K562 (cell line): ENCODE measurements around the gene PTPRM. TPM values are rescaled to one million over a fixed set of nuclear protein-coding genes. Genes with fewer than 3 reads are reported as not detected.

Experiments
- ATAC-seq: fragments of 200-7000 bp; cut with Tn5 transposase; 3 replicates; pipeline ENCODE4 v1.9.1; 2020; ENCODE audit warnings: moderate library complexity
- BruUV-seq: library from RNA; stranded (reverse); fragments of 400-500 nt; replicated peaks from 2 replicates; lab custom pipeline; 2021; lab: Mats Ljungman, UMichigan
- CTCF ChIA-PET: fragments of 300-600 bp; formaldehyde crosslinking; extraction: SDS; loops from one replicate; lab custom pipeline; 2021; ENCODE audit warnings: low intra/inter-chr PET ratio; lab: Yijun Ruan, JAX
- POLR2A ChIA-PET: fragments of 300-600, 350-650 bp; sonication (Branson Sonifier 250); formaldehyde crosslinking; extraction: SDS; loops from one replicate; lab custom pipeline; 2021; ENCODE audit warnings: antibody characterized with exemption, inconsistent platforms; lab: Yijun Ruan, JAX
- DNase-seq, 4 experiments: peaks; one replicate each; pipeline versions ENCODE4 v3.0.0 to v3.0.0-alpha.2; 2011 to 2018; ENCODE audit warnings: low spot score in 3 of 4, mixed read lengths in 3 of 4; ENCODE audit errors: extremely low read depth in 1 of 4
- FAIRE-seq: peaks from 2 replicates; lab custom pipeline; 2011; peaks lifted over from hg19 to GRCh38; lab: Jason Lieb, UNC
- H2AFZ ChIP-seq: 2 replicates; pipeline ENCODE4 v1.6.0; 2011; ENCODE audit warnings: low read depth, low read length, control low read depth, inconsistent platforms
- H3K27ac ChIP-seq: fragments of 200-600 bp; 3 replicates; pipeline ENCODE4 v1.8.0; 2011; ENCODE audit warnings: low read depth, mild to moderate bottlenecking, control low read depth, inconsistent platforms, low read length, moderate library complexity, mixed read lengths; ENCODE audit errors: extremely low read depth
- H3K27me3 ChIP-seq, 2 experiments: fragments of 300-600 bp in 1 of 2; 2 replicates in 1 of 2; 3 replicates in 1 of 2; pipeline versions ENCODE4 v1.6.0 to v1.8.0; 2011; ENCODE audit warnings: inconsistent platforms in 2 of 2, low read length in 2 of 2, mild to moderate bottlenecking in 1 of 2, mixed read lengths in 1 of 2, moderate library complexity in 1 of 2; ENCODE audit not compliant: control insufficient read depth in 2 of 2, insufficient read depth in 2 of 2
- H3K36me3 ChIP-seq: fragments of 300-600 bp; 3 replicates; pipeline ENCODE4 v1.8.0; 2011; ENCODE audit warnings: mild to moderate bottlenecking, low read length, inconsistent platforms; ENCODE audit not compliant: control insufficient read depth, insufficient read depth
- H3K4me1 ChIP-seq, 2 experiments: fragments of 200-600 bp in 1 of 2; replicated peaks in 1 of 2; 2 replicates in 1 of 2; 3 replicates in 1 of 2; pipeline versions ENCODE4 v1.5.1 to v1.8.0; 2011; ENCODE audit warnings: inconsistent platforms in 2 of 2, low read length in 2 of 2, mild to moderate bottlenecking in 1 of 2, mixed read lengths in 1 of 2, moderate library complexity in 1 of 2; ENCODE audit not compliant: control insufficient read depth in 2 of 2, insufficient read depth in 2 of 2
- H3K4me2 ChIP-seq: 2 replicates; pipeline ENCODE4 v1.6.1; 2011; ENCODE audit warnings: low read length, control low read depth, inconsistent platforms, mixed read lengths; ENCODE audit not compliant: insufficient read depth
- H3K4me3 ChIP-seq: fragments of 200-600 bp; sonication (generic), shearing (Covaris generic); 2 replicates; pipeline ENCODE4 v1.5.1; 2016; ENCODE audit warnings: control low read depth, inconsistent platforms
- H3K79me2 ChIP-seq: fragments of 200-600 bp; 3 replicates; pipeline ENCODE4 v1.8.0; 2011; ENCODE audit warnings: low read length, inconsistent platforms; ENCODE audit not compliant: control insufficient read depth, insufficient read depth
- H3K9ac ChIP-seq, 2 experiments: 2 replicates each; pipeline versions ENCODE4 v1.6.0 to v1.6.1; 2011; ENCODE audit warnings: low read depth in 2 of 2, low read length in 2 of 2, control low read depth in 1 of 2, inconsistent platforms in 1 of 2, mild to moderate bottlenecking in 1 of 2, mixed read lengths in 1 of 2; ENCODE audit not compliant: insufficient read depth in 1 of 2
- H3K9me1 ChIP-seq: one replicate; pipeline ENCODE4 v1.6.0; 2011; ENCODE audit warnings: inconsistent platforms, mild to moderate bottlenecking, low read length, moderate library complexity; ENCODE audit not compliant: control insufficient read depth, insufficient read depth
- H3K9me3 ChIP-seq: replicated peaks from 2 replicates; pipeline ENCODE4 v1.5.1; 2011; ENCODE audit warnings: low read depth, low read length, inconsistent platforms; ENCODE audit not compliant: control insufficient read depth, insufficient read depth
- H4K20me1 ChIP-seq: replicated peaks from 2 replicates; pipeline ENCODE4 v1.6.1; 2011; ENCODE audit warnings: low read length, inconsistent platforms, mixed read lengths; ENCODE audit not compliant: control insufficient read depth, insufficient read depth
- AFF1 ChIP-seq, 2 experiments: fragments of 450-650 bp; IDR thresholded peaks; 2 replicates each; pipeline ENCODE4 v1.6.1; 2018; ENCODE audit warnings: mild to moderate bottlenecking in 2 of 2, low read depth in 1 of 2; ENCODE audit not compliant: partially characterized antibody in 2 of 2
- ARID3A ChIP-seq: IDR thresholded peaks from 2 replicates; pipeline ENCODE4 v1.6.1; 2012; ENCODE audit warnings: low read depth, low read length, improper control_type of control experiment, borderline replicate concordance
- CEBPB ChIP-seq: fragments of 450-650 bp; IDR thresholded peaks from 2 replicates; pipeline ENCODE4 v1.6.1; 2016; ENCODE audit warnings: missing genetic modification characterization, missing compliant biosample characterization
- EGR1 ChIP-seq: fragments of 450-650 bp; conservative IDR thresholded peaks from 2 replicates; pipeline ENCODE4 v1.6.1; 2017; ENCODE audit warnings: mild to moderate bottlenecking
- ETV6 ChIP-seq, 3 experiments: fragments of 150-350 bp in 1 of 3; sonication (generic) in 1 of 3; formaldehyde crosslinking in 1 of 3; IDR thresholded peaks; 2 replicates each; pipeline versions ENCODE4 v1.6.1 to v1.8.0; 2014 to 2022; ENCODE audit warnings: borderline replicate concordance in 2 of 3, low read depth in 2 of 3, antibody characterized with exemption in 1 of 3, low read length in 1 of 3, mild to moderate bottlenecking in 1 of 3, missing genetic modification reagents in 1 of 3
- FOXA1 ChIP-seq: fragments of 450-650 bp; IDR thresholded peaks from 2 replicates; pipeline ENCODE4 v1.6.1; 2016; ENCODE audit warnings: mild to moderate bottlenecking, borderline replicate concordance
- SIRT6 ChIP-seq: IDR thresholded peaks from one replicate; pipeline ENCODE4 v1.6.1; 2012; ENCODE audit warnings: low read depth, mild to moderate bottlenecking, control low read depth, inconsistent platforms, low read length, moderate library complexity
- SP1 ChIP-seq: sonication (generic); formaldehyde crosslinking; IDR thresholded peaks from 2 replicates; pipeline ENCODE4 v1.8.1; 2022; ENCODE audit warnings: mild to moderate bottlenecking, missing genetic modification reagents
- THRAP3 ChIP-seq: fragments of 450-650 bp; IDR thresholded peaks from 2 replicates; pipeline ENCODE4 v1.6.1; 2016; ENCODE audit warnings: mild to moderate bottlenecking, inconsistent platforms, borderline replicate concordance
- ZNF280B ChIP-seq: fragments of 250-450 bp; sonication (Bioruptor Pico); IDR thresholded peaks from 2 replicates; pipeline ENCODE4 v1.5.1; 2021; ENCODE audit warnings: mild to moderate bottlenecking
- ZNF354B ChIP-seq: fragments of 250-450 bp; sonication (Bioruptor Pico); IDR thresholded peaks from 2 replicates; pipeline ENCODE4 v1.4.0; 2020
- WGBS: fragments of 100-300 bp; shearing (Covaris generic); methylation state at CpG from one replicate; pipeline ENCODE4 v1.1.6; 2016; ENCODE audit warnings: low coverage, mixed read lengths; ENCODE audit not compliant: insufficient coverage; ENCODE audit errors: missing lambda C conversion rate; 5-methylcytosine and 5-hydroxymethylcytosine counted together
- in situ Hi-C: fragments of 300-500 bp; cut with MboI; formaldehyde crosslinking; loops from 4 replicates; pipeline ENCODE4 v1.15.0; 2018; ENCODE audit warnings: inconsistent platforms, mixed read lengths
- intact Hi-C: fragments of 100-400 bp; cut with micrococcal nuclease; formaldehyde crosslinking; loops from 2 replicates; pipeline ENCODE4 v1.14.2; 2022
- polyA plus RNA-seq, 8 experiments: library from polyadenylated mRNA; depleted of rRNA in 4 of 8; stranded (reverse) in 5 of 8; unstranded in 3 of 8; fragments of >200 nt; fragmentation: Nextera tagmentation in 2 of 8; fragmentation: Illumina TruSeq in 1 of 8; extraction: Ambion mirVana in 2 of 8; extraction: Trizol in 1 of 8; gene quantifications; 2 replicates each; pipeline versions ENCODE4 v1.2.1 to v1.2.3, GENCODE V29; 2011 to 2014; ENCODE audit warnings: inconsistent platforms in 1 of 8, missing spikeins in 1 of 8
- total RNA-seq, 7 experiments: library from RNA; depleted of rRNA in 6 of 7; stranded (reverse); fragments of >200 nt in 6 of 7; fragmentation: Illumina TruSeq in 2 of 7; extraction: Trizol in 2 of 7; gene quantifications; 2 replicates each; pipeline versions ENCODE4 v1.2.1 to v1.2.3, GENCODE V29; 2011 to 2021; ENCODE audit warnings: low replicate concordance in 1 of 7

The PTPRM gene
- total and polyA plus RNA-seq, 9 of the 15 experiments (the other 6 are each of a cell fraction or from before 2014, with no cell fraction given), result 0.03 to 0.16 (median 0.08) TPM; not detected in 3

GRCh38 chr18:7901657-7902056 lies 334.5 kb downstream of the PTPRM start:
- no peak for FAIRE-seq
- POLR2A ChIA-PET, result no interaction called here
- CTCF ChIA-PET, result no interaction called here
- TF ChIP-seq ZNF280B (CRISPR knock-in tag) (no peak), CEBPB (no peak), ARID3A (no peak), EGR1 (no peak), ETV6 (IDR thresholded peaks at IDR 0.05; ENCODE audit: borderline replicate concordance in 1 of 2, low read depth in 2 of 2, low read length in 1 of 2) (no peak), ETV6 (CRISPR knock-in tag; IDR thresholded peaks at IDR 0.05; ENCODE audit: borderline replicate concordance) (no peak), ZNF354B (CRISPR knock-in tag) (no peak), THRAP3 (no peak), SIRT6 (no peak), AFF1 (IDR thresholded peaks at IDR 0.05; ENCODE audit: low read depth in 1 of 2, partially characterized antibody in 2 of 2) (no peak), SP1 (CRISPR knock-in tag) (no peak), FOXA1 (no peak)

More at GRCh38 chr18:7901657-7902056, 334.5 kb downstream of the PTPRM start:
- H3K27ac ChIP-seq, result no peak overlapping the region
- H3K4me3 ChIP-seq, result no peak overlapping the region
- no peak overlapping the region for H3K9ac ChIP-seq
- H4K20me1 ChIP-seq, result no peaks in the 10 kb centered on the region
- no peaks in the 10 kb centered on the region for H3K79me2 ChIP-seq
- 0% methylated on average over 1 of the region's 1 CpG for WGBS
- no peak for ATAC-seq
- H3K4me1 ChIP-seq, result no peaks in the 10 kb centered on the region
- intact Hi-C loops, result no loop called here
- no TSS peak for BruUV-seq
- H3K36me3 ChIP-seq, result no peaks in the 10 kb centered on the region
- H3K4me2 ChIP-seq, result no peak overlapping the region
- H3K9me3 ChIP-seq, result no peaks in the 10 kb centered on the region
- no peak overlapping the region for H2AFZ ChIP-seq
- DNase-seq, result no peak
- in situ Hi-C loops, result no loop called here
- no peaks in the 10 kb centered on the region for H3K9me1 ChIP-seq
- H3K27me3 ChIP-seq, result no peaks in the 10 kb centered on the region; a peak in 1 of 5 replicates
